ENCODE measurements around the gene HLX.

- TF ChIP-seq CTCF (IDR thresholded peaks at IDR 0.05; ENCODE audit: poor library complexity, severe bottlenecking) (no peak), RAD21 (conservative IDR thresholded peaks at IDR 0.05) (no peak), REST (IDR thresholded peaks at IDR 0.05; ENCODE audit: borderline replicate concordance) (no peak), POLR2AphosphoS5 (IDR thresholded peaks at IDR 0.05) (no peak)
Measured at GRCh38 chr1:220888417-220888986, 9.3 kb downstream of the HLX start.

All from neural cell (in vitro differentiated cells).